Measurements from ENCODE around the gene EPHB2. TPM values are rescaled to one million over a fixed set of nuclear protein-coding genes. Genes with fewer than 3 reads are reported as not detected.

EPHB2 gene
- polyA plus RNA-seq, 2 of the 4 experiments (the other 2 are of a cell fraction) = 13.0 to 35.3 TPM

DNA sequence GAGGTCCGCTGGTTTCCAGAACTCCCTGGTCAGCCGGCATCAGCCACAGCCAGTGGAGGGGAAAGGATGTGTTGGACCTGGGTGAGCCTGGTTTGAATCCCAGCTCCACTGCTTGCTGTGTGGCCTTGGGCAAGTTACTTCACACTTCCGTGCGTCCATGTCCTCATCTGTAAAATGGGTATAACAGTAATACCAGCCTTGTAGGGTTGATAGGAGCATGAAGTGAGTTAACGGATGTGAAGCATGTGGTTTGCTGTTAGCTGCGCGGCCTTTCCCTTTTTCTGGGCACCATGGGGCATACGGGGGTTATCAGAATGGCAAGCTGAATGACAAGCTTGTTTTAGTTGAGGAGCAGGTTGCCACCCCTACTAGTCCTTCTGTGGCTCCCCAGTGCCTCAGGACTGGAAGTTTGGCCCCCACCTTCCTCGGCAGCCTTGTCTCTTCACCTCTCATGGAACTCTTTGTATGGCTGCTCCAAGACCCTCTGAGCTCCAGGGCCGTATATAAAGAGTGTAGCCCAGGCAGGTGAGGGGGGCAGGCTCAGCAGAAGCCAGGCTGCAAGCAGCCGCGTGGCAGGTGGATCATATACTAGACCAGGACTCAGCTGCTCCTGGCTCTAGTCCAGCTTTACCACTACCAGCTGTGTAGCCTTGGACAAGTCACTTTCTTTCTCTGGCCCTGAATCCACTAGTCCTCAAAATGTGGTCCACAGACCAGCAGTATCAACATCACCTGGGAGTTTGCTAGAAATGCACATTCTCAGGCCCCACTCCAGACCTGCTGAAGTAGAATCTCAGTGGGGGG lies 166.7 kb downstream of the EPHB2 start:
- ChIA-PET POLR2A (no interaction called here), CTCF (interaction anchor here (0.9 to 1.1 kb wide), 2 partner anchors 14 to 16 kb away, joined by 4 read pairs; no protein-coding TSS in a partner anchor)
- Histone ChIP-seq H3K4me2 (no peak overlapping the region), H3K9me3 (no peaks in the 10 kb centered on the region), H3K27ac (no peak overlapping the region), H3K4me3 (no peak overlapping the region), H3K4me1 (no peaks in the 10 kb centered on the region)
- WGBS (ENCODE audit: missing lambda C conversion rate) = 96% methylated on average over 8 of the region's 12 CpGs
- TF ChIP-seq KDM1A (IDR thresholded peaks at IDR 0.05; ENCODE audit: low read depth) = no peak
- TF ChIP-seq POLR2A (IDR thresholded peaks at IDR 0.05; ENCODE audit: low read length) = no peak
- no peak for TF ChIP-seq BCL3 (IDR thresholded peaks at IDR 0.05)
- no peak for TF ChIP-seq MAFK (IDR thresholded peaks at IDR 0.05; ENCODE audit: partially characterized antibody)
- TF ChIP-seq, protein P1, sequence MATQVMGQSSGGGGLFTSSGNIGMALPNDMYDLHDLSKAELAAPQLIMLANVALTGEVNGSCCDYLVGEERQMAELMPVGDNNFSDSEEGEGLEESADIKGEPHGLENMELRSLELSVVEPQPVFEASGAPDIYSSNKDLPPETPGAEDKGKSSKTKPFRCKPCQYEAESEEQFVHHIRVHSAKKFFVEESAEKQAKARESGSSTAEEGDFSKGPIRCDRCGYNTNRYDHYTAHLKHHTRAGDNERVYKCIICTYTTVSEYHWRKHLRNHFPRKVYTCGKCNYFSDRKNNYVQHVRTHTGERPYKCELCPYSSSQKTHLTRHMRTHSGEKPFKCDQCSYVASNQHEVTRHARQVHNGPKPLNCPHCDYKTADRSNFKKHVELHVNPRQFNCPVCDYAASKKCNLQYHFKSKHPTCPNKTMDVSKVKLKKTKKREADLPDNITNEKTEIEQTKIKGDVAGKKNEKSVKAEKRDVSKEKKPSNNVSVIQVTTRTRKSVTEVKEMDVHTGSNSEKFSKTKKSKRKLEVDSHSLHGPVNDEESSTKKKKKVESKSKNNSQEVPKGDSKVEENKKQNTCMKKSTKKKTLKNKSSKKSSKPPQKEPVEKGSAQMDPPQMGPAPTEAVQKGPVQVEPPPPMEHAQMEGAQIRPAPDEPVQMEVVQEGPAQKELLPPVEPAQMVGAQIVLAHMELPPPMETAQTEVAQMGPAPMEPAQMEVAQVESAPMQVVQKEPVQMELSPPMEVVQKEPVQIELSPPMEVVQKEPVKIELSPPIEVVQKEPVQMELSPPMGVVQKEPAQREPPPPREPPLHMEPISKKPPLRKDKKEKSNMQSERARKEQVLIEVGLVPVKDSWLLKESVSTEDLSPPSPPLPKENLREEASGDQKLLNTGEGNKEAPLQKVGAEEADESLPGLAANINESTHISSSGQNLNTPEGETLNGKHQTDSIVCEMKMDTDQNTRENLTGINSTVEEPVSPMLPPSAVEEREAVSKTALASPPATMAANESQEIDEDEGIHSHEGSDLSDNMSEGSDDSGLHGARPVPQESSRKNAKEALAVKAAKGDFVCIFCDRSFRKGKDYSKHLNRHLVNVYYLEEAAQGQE (IDR thresholded peaks at IDR 0.05) = no peak
- no peak for TF ChIP-seq EHF (CRISPR knock-in tag; IDR thresholded peaks at IDR 0.05)
- TF ChIP-seq EHMT2 (IDR thresholded peaks at IDR 0.05; ENCODE audit: low read depth) = no peak
- TF ChIP-seq, protein P2, sequence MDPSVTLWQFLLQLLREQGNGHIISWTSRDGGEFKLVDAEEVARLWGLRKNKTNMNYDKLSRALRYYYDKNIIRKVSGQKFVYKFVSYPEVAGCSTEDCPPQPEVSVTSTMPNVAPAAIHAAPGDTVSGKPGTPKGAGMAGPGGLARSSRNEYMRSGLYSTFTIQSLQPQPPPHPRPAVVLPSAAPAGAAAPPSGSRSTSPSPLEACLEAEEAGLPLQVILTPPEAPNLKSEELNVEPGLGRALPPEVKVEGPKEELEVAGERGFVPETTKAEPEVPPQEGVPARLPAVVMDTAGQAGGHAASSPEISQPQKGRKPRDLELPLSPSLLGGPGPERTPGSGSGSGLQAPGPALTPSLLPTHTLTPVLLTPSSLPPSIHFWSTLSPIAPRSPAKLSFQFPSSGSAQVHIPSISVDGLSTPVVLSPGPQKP (IDR thresholded peaks at IDR 0.05; ENCODE audit: low read depth, low read length) = no peak
- no peak for TF ChIP-seq CBX8 (IDR thresholded peaks at IDR 0.05)
- no peak for TF ChIP-seq HES2 (IDR thresholded peaks at IDR 0.05)
- no peak for TF ChIP-seq RARB (CRISPR knock-in tag; IDR thresholded peaks at IDR 0.05)
- no peak for TF ChIP-seq HOXA7 (CRISPR knock-in tag; IDR thresholded peaks at IDR 0.05)
- no peak for TF ChIP-seq HOXB5 (CRISPR knock-in tag; IDR thresholded peaks at IDR 0.05)
- TF ChIP-seq HOXB13 (CRISPR knock-in tag; IDR thresholded peaks at IDR 0.05; ENCODE audit: low read depth) = no peak
- no peak for TF ChIP-seq HMGXB4 (CRISPR knock-in tag; IDR thresholded peaks at IDR 0.05; ENCODE audit: borderline replicate concordance)
- no peak for FAIRE-seq
- no peak for ATAC-seq
- no peak for DNase-seq (ENCODE audit: low read depth in 1 of 2, low spot score in 1 of 2)

DNA sequence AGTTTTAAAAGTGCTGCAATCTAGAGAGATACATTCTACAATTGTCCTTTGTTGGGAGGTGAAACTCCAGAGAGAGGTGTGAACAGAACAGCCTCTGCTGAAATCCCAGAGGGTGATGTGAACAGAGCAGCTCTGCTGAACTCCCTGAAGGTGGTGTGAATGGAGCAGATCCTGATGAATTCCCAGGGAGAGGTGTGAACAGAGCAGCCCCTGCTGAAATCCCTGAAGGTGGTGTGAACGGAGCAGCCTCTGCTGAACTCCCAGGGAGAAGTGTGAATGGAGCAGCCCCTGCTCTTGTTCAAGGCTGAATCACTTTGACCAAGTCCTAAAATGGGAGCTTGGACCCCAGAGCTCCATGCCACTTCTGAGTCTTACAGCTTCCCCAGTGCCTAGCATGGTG lies 167.3 kb downstream of the EPHB2 start:
- Histone ChIP-seq H3K9me3 (no peaks in the 10 kb centered on the region), H3K4me3 (no peak overlapping the region), H3K4me2 (no peak overlapping the region), H3K27ac (no peak overlapping the region), H3K4me1 (no peaks in the 10 kb centered on the region)
- ChIA-PET CTCF (interaction anchor here (0.9 kb wide), 1 partner anchor 15 kb away, joined by 4 read pairs; no protein-coding TSS in a partner anchor), POLR2A (no interaction called here)
- DNase-seq (ENCODE audit: low read depth in 1 of 2, low spot score in 1 of 2) = no peak
- ATAC-seq = no peak
- no peak for FAIRE-seq
- WGBS (ENCODE audit: missing lambda C conversion rate) = 86% methylated on average over 1 of the region's 1 CpG
- no peak for TF ChIP-seq ESRRA (IDR thresholded peaks at IDR 0.05; ENCODE audit: borderline replicate concordance, low read length)
- no peak for TF ChIP-seq HOXB13 (CRISPR knock-in tag; IDR thresholded peaks at IDR 0.05; ENCODE audit: low read depth)
- TF ChIP-seq MAX (IDR thresholded peaks at IDR 0.05) = no peak
- TF ChIP-seq CEBPB (IDR thresholded peaks at IDR 0.05) = no peak
- no peak for TF ChIP-seq ZNF302 (CRISPR knock-in tag; IDR thresholded peaks at IDR 0.05)
- TF ChIP-seq EP300 (IDR thresholded peaks at IDR 0.05) = no peak
- no peak for TF ChIP-seq HEYL (CRISPR knock-in tag; IDR thresholded peaks at IDR 0.05)
- TF ChIP-seq GATA3 (IDR thresholded peaks at IDR 0.05; ENCODE audit: borderline replicate concordance) = no peak
- no peak for TF ChIP-seq SMC3 (IDR thresholded peaks at IDR 0.05)
- TF ChIP-seq HOXB5 (CRISPR knock-in tag; IDR thresholded peaks at IDR 0.05) = no peak
- no peak for TF ChIP-seq CHD2 (IDR thresholded peaks at IDR 0.05; ENCODE audit: low read length, partially characterized antibody)
- TF ChIP-seq POLR2A (IDR thresholded peaks at IDR 0.05; ENCODE audit: low read length) = no peak
- no peak for TF ChIP-seq TP53 (CRISPR knock-in tag; IDR thresholded peaks at IDR 0.05)
- TF ChIP-seq, protein P3, sequence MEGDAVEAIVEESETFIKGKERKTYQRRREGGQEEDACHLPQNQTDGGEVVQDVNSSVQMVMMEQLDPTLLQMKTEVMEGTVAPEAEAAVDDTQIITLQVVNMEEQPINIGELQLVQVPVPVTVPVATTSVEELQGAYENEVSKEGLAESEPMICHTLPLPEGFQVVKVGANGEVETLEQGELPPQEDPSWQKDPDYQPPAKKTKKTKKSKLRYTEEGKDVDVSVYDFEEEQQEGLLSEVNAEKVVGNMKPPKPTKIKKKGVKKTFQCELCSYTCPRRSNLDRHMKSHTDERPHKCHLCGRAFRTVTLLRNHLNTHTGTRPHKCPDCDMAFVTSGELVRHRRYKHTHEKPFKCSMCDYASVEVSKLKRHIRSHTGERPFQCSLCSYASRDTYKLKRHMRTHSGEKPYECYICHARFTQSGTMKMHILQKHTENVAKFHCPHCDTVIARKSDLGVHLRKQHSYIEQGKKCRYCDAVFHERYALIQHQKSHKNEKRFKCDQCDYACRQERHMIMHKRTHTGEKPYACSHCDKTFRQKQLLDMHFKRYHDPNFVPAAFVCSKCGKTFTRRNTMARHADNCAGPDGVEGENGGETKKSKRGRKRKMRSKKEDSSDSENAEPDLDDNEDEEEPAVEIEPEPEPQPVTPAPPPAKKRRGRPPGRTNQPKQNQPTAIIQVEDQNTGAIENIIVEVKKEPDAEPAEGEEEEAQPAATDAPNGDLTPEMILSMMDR (IDR thresholded peaks at IDR 0.05) = no peak
- TF ChIP-seq PHF8 (IDR thresholded peaks at IDR 0.05; ENCODE audit: borderline replicate concordance, low read depth) = no peak
